ENCODE results near the gene C10orf71.

The C10orf71 gene

DNA sequence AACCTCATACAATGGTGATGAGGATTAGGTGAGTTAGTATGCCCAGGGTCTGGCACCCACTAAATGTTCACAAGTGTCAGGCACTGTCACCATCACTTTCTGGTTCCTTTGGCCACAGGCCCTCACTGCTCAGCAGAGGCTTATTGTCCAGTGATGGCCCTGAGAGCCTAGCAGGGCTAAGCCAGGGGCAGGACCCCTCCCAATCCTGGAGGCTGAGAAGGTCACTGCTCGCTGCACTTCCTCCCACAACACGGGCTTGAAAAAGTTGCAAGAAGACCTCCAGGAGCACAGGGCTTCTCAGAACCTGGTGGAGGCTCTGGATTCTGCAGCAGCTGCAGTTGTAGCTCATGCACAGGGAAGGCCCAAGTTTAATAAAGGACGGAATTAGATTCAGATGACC lies 48.9 kb downstream of the C10orf71 start:
- DNase-seq: no peak

- DNase-seq: no peak
These were observed 49.6 kb downstream of the C10orf71 start for GRCh38 chr10:49348593-49348992.

DNA sequence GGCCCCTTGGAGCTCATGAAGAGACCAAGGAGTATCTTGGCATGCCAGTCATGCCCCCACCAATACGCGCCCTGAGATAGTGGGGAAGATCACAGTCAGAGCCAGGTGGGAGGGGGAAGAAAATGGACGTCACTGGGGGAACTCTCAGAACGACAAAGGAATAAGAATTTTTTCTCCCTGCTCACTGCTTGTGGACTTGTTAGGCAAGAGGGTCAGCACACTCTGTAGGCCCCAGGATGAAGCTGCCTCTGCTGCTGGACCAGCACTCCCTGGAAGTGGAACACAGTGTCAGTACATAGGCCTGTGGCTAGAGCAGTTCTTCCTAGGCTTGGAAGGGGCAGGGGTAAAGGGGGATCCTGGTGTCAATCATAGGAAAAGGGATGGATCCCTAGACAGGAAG lies 50.4 kb downstream of the C10orf71 start:
- no peak for DNase-seq

DNA sequence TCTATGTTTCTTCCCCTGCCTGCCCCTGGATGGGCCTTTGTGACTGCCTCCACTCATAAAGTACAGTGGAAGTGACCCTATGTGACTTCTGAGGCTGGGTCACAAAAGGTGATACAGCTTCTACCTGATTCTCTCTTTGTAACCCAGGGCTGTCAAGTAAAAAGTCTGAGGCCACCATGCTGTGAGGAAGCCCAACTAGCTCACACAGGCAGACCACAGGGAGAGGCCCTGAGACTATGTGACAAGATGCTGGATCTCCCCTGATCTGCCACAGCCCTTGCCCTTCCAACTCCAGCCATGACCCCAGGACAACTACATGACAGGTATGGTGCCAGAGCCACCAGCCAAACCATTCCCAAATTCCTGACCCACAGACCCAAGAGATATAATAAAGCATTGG lies 51.2 kb downstream of the C10orf71 start:
- no peak for DNase-seq

- peak; percentile 16 to 69 (median 60) for DNase-seq
These were observed 52.0 kb downstream of the C10orf71 start for GRCh38 chr10:49350846-49351532.

- no peak for DNase-seq
These were observed 52.7 kb downstream of the C10orf71 start for GRCh38 chr10:49351669-49352068.

GRCh38 chr10:49352323-49352722 lies 53.4 kb downstream of the C10orf71 start:
- DNase-seq: no peak

DNA sequence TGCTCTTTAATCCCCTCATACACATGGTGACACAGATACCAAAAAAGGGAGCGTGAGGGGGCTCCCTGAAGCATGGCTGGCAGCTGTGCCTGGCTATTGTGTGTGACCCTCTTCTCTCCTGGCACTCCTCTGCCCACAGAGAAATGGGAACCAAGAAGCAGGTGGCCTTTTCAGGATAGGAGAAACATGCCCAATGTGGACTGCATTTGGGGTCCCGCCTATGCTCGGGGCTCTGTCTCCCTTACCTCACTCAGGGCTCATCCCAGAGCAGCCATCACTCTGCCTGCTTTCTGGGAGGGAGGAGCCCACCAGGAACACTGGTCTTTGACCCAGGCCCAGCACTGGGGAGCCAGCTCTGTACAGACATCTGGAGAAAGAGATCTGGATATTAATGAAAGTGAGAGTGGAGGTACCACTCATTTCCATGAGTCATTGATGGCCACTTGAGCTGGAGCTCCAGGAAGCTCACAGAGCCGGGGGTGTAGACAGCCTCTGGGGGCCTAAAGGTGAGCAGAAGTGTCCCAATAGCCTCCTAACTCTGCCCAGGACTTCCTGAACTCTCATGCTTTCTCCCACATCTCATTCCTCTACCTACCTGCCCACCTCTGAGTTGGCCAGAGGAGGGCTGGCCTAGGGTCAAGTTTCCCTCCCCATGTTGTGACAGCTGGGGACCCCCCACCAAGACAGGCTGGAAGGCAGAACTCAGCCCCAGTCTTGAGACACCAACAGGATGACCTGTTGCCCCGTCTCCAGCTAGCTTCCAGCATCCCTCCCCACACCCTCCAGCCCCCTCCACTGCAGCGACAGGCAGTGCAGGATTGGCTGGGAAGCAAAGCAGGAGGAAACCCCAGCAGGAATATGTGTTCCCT lies 54.3 kb downstream of the C10orf71 start:
- DNase-seq: no peak

DNA sequence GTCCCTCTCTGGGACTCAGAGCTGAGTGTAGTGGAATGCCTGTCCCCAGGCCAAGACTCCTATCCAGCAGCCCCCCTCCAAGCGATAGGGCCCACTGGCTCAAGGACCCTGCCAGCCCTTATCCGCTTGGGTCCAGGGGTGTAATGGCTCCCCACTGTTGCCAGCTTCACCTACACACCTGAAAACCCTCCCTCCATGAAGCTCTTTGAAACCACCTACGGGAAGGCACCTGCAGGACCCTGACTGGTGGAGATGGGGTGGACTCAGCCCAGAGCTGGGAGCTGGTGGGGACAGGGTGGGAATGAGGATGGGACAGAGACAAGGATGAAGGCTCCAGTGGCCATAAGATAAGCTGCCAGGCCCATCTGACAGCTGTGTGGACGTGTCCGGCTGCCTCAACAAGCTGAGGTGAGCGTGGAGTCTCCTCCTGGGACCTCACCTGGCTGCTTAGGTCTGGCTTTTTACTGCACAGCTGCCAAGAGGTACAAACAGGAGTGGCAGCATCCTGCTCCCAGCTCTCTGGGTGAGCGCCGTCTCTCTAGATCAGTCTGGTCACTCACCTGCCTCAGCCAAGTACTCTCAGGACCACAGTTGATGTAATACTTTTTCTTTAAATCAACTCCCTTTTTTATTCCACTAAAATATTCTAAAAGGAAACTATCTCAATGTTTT lies 55.1 kb downstream of the C10orf71 start:
- no peak for DNase-seq

DNA sequence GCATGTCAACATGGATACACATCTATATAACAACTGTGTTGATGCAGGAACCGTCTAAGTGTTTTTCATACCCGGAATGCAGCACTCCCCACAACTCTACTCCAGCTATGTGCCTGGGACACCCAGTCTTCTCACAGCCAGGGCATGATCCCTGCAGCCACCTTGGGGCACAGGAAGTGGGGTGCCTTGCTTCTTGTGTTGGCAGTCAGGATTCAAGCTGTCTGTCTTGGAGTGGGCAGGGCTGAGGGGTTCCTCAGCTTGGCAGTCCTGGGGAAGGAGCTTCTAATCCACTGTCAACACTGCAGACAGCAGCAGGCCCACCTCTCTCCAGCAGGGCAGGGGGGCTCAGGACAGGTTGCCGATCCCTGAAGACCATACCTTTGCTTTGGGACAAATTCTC lies 55.6 kb downstream of the C10orf71 start:
- no peak for DNase-seq

- no peak for DNase-seq
These were observed 56.3 kb downstream of the C10orf71 start for GRCh38 chr10:49355221-49355620.

DNA sequence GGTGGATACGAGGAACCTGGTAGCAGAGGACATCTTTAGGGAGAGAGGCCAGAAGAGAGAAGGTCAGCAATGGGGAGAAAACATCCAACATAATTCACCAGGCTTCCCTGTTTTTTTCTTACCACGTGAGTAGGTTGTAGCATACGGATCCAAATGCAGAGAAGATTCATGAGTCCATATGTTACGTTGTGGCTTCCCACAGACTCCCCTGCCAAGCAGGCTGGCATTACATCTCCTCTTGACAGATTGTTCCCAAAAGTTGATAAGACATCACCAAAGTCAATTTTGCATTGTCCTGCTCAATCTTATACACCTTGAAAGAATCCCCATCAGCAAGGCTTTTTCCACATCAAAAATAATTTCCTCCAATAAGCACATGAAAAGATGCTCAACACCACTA lies 57.2 kb downstream of the C10orf71 start:
- DNase-seq: no peak

DNA sequence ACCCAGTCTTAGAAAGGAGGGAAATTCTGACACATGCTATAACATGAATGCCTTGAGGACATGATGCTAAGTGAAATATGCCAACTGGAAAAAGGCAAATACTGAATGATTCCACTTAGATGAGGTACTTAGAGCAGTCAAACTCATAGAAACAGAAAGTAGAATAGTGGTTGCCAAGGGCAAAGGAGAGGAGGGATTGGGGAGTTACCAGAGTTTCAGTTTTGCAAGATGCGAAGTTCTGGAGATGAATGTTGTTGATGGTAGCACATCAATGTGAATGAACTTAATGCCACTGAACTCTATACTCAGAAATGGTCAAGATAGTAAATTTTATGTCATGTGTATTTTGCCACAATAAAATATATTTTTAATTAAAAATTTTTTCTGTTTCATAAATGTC lies 58.0 kb downstream of the C10orf71 start:
- DNase-seq: no peak

- DNase-seq: peak in 2 of 4 experiments; percentile 32 to 40
These were observed 58.9 kb downstream of the C10orf71 start for GRCh38 chr10:49357910-49358309.

GRCh38 chr10:49359349-49360270 lies 60.6 kb downstream of the C10orf71 start:
- peak in 2 of 4 experiments; percentile 29 to 50 for DNase-seq

DNA sequence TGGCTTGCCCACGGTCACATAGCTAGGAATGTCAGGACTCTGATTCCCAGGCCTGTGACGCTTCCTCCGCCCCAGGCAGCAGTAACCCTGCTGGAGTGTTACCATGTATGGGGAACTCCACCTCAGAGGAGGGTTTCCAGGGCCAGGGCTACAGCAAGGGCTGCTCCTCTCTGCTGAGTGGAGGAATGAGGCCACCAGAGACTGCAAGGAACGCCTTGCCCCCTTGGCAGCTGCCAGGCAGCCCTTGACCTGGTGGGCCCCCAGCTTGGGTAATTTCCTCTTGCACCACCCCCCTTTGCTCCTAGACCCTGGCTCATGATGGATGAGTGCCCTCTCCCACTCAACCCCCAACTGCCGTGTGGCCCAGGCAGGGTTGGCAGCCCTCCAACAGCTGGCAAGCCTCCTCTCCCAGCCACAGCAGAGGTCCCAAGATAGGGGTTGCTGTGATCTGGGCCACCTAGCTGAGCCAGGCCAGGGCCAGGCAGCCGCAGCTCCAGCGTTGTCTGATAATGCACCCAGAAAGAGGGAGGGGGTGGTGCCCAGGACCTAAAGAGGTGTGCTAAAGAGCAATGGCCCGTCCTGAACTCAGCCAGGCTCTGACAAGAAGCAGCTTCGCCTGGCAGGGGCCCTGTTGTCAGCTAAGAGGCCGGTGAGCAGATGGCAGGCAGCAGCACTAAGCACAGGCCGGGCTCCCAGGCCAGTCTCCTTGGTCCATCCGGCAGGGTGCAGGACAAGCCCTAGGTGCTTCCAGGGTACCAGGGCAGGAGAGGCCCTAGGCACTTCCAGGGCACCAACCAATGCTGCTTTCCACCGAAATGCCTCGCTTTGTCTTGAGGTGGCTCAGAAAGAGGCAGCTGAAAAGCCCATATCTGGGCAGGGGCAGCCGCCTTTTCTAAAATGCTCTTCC lies 61.6 kb downstream of the C10orf71 start:
- peak in 3 of 4 experiments; percentile 55 to 73 (median 67) for DNase-seq

- DNase-seq: no peak
These were observed 62.2 kb downstream of the C10orf71 start for GRCh38 chr10:49361178-49361554.

GRCh38 chr10:49361735-49362568 lies 63.0 kb downstream of the C10orf71 start:
- DNase-seq: no peak

DNA sequence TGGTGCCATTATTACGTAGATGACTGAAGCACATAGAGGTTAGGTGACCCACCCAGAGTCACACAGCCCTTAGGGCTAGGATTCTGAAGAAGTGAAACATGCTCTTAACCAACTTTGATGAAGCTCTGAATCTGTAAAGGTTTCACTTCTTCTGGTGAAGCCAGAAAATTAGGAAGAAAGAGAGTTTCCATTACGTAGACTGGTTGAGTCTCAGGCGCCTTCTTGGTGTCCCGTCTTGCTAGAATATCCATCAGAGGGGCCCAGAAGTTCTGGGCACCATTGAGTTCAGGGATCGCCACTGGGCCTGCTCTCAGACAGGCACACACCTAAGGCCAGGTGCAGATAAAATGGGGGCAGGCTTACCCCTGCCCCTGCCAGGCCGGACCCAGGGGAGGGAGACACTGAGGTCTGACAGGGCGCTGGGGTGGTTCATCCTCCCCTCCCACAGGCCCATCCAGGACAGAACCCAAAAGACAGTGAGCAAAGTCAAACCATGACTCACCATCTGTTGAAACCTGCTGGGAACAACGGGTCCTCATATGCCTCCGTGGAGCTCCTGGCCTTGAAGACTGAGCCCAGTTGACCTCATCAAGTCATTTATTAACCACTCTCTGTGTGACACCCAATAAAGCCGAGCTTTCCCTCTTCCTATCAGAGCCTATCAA lies 63.8 kb downstream of the C10orf71 start:
- peak; percentile 64 to 88 (median 76) for DNase-seq

Data from suppressor macrophage (primary cell).